HEK293T (cell line): Measurements from ENCODE around the gene OR2F1.
"Not testable (repeated sequence)": the region's sequence is repeated elsewhere in the genome, so short reads cannot be mapped to it uniquely, and the experiment has no call there.

ENCODE experiments used
- CTCF ChIA-PET: fragments of 350-600 bp; formaldehyde crosslinking; extraction: SDS; loops from one replicate; lab custom pipeline; 2021; ENCODE audit warnings: antibody characterized with exemption, inconsistent platforms; lab: Yijun Ruan, JAX
- POLR2A ChIA-PET: fragments of 350-600 bp; formaldehyde crosslinking; extraction: SDS; loops from one replicate; lab custom pipeline; 2020; ENCODE audit warnings: antibody characterized with exemption, inconsistent platforms; lab: Yijun Ruan, JAX
- DNase-seq: peaks from one replicate; pipeline ENCODE4 v3.0.0; 2012; ENCODE audit warnings: mixed read lengths; ENCODE audit errors: extremely low spot score
- ARNT ChIP-seq: fragments of 450-650 bp; IDR thresholded peaks from 2 replicates; pipeline ENCODE4 v1.6.1; 2017; ENCODE audit warnings: mild to moderate bottlenecking
- BHLHE40 ChIP-seq: fragments of 450-650 bp; IDR thresholded peaks from 2 replicates; pipeline ENCODE4 v1.6.1; 2016; ENCODE audit warnings: mild to moderate bottlenecking, moderate library complexity, borderline replicate concordance
- CTBP1 ChIP-seq: fragments of 450-650 bp; IDR thresholded peaks from 2 replicates; pipeline ENCODE4 v1.6.1; 2016; ENCODE audit warnings: borderline replicate concordance
- ELF4 ChIP-seq: fragments of 450-650 bp; IDR thresholded peaks from 2 replicates; pipeline ENCODE4 v1.6.1; 2017; ENCODE audit warnings: antibody characterized with exemption
- FOXA1 ChIP-seq: fragments of 450-650 bp; IDR thresholded peaks from 2 replicates; pipeline ENCODE4 v1.6.1; 2016; ENCODE audit warnings: mild to moderate bottlenecking
- FOXK2 ChIP-seq: fragments of 450-650 bp; IDR thresholded peaks from 2 replicates; pipeline ENCODE4 v1.6.1; 2016; ENCODE audit warnings: mild to moderate bottlenecking
- FOXM1 ChIP-seq: fragments of 450-650 bp; IDR thresholded peaks from 2 replicates; pipeline ENCODE4 v1.6.1; 2017; ENCODE audit warnings: mild to moderate bottlenecking, borderline replicate concordance
- HDGF ChIP-seq: fragments of 450-650 bp; IDR thresholded peaks from 2 replicates; pipeline ENCODE4 v1.6.1; 2017; ENCODE audit warnings: antibody characterized with exemption, borderline replicate concordance
- L3MBTL2 ChIP-seq: fragments of 450-650 bp; conservative IDR thresholded peaks from 2 replicates; pipeline ENCODE4 v1.6.1; 2016; ENCODE audit warnings: mild to moderate bottlenecking
- LEF1 ChIP-seq: fragments of 450-650 bp; IDR thresholded peaks from 2 replicates; pipeline ENCODE4 v1.6.1; 2017; ENCODE audit warnings: mild to moderate bottlenecking, borderline replicate concordance
- NFRKB ChIP-seq: fragments of 450-650 bp; IDR thresholded peaks from 2 replicates; pipeline ENCODE4 v1.6.1; 2016; ENCODE audit warnings: mild to moderate bottlenecking, moderate library complexity
- SP1 ChIP-seq: fragments of 450-650 bp; IDR thresholded peaks from 2 replicates; pipeline ENCODE4 v1.6.1; 2017
- SUZ12 ChIP-seq: fragments of 450-650 bp; IDR thresholded peaks from 2 replicates; pipeline ENCODE4 v1.6.1; 2016; ENCODE audit warnings: mild to moderate bottlenecking
- TARDBP ChIP-seq: fragments of 450-650 bp; IDR thresholded peaks from 2 replicates; pipeline ENCODE4 v1.6.1; 2016
- ZNF384 ChIP-seq: fragments of 450-650 bp; IDR thresholded peaks from 2 replicates; pipeline ENCODE4 v1.6.1; 2016
- TF ChIP-seq, protein P1 (sequence below): fragments of 450-650 bp; IDR thresholded peaks from 2 replicates; pipeline ENCODE4 v1.6.1; 2016

The OR2F1 gene

DNA sequence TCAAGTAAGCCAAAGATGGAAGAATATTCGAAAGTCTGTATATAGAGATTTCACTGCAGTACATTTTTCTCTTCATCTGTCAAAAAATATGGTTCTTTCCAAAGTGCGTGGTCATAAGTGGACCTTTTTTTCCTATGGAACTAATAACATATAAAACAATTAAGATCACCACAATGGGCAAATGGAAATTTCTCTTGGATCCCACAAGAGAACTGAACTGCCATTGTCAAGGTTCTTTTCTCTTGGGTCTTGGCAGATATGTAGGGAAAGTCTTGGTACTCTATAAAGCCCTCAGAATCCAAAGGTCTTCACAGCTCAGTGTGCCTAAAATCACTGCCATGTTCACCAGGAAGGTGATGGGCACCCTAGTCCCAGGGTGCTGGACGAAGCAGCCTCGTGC lies 45.4 kb downstream of the OR2F1 start, which contains the start of gene OR6B1:
Gene OR6B1 (plus strand): TSS at position 301 of the 400 bp plus-strand sequence. CDS start 3,677 bp downstream, outside the sequence.
- TF ChIP-seq FOXA1 = no peak
- TF ChIP-seq, protein P1, sequence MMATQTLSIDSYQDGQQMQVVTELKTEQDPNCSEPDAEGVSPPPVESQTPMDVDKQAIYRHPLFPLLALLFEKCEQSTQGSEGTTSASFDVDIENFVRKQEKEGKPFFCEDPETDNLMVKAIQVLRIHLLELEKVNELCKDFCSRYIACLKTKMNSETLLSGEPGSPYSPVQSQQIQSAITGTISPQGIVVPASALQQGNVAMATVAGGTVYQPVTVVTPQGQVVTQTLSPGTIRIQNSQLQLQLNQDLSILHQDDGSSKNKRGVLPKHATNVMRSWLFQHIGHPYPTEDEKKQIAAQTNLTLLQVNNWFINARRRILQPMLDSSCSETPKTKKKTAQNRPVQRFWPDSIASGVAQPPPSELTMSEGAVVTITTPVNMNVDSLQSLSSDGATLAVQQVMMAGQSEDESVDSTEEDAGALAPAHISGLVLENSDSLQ = no peak
- no peak for TF ChIP-seq BHLHE40
- no peak for TF ChIP-seq CTBP1
- TF ChIP-seq SUZ12 = no peak
- TF ChIP-seq L3MBTL2 = no peak
- TF ChIP-seq SP1 = no peak
- no peak for TF ChIP-seq NFRKB
- no peak for TF ChIP-seq LEF1
- no peak for TF ChIP-seq FOXK2
- no peak for TF ChIP-seq ZNF384
- TF ChIP-seq ARNT = no peak
- TF ChIP-seq HDGF = no peak
- TF ChIP-seq TARDBP = no peak
- no peak for TF ChIP-seq FOXM1
- TF ChIP-seq ELF4 = no peak
- POLR2A ChIA-PET = no interaction called here
- CTCF ChIA-PET = no interaction called here

DNA sequence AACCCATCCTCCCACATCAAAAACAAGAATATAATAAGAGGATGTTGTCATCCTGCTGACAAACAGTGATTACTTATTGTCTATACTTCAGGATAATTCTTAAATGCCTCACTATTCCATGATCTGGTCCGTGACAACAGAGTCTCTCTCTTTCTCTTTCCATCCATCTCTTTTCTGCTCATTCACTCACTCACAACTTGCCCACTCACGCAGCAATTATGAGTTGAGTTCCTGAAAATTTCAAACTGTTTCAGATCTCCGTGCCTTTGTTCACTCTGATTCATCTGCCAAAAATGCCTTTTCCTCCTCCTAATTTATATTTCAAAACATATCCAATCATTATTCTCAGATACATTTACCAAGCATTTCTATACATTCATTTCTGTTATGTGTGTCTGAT lies 46.9 kb downstream of the OR2F1 start:
- DNase-seq = no peak
- ChIA-PET CTCF (no interaction called here), POLR2A (no interaction called here)
- no peak for TF ChIP-seq ZNF384
- no peak for TF ChIP-seq ELF4
- no peak for TF ChIP-seq CTBP1
- TF ChIP-seq LEF1 = no peak
- no peak for TF ChIP-seq ARNT
- no peak for TF ChIP-seq FOXM1

More for the DNA sequence above, 45.4 kb downstream of the OR2F1 start, which contains the start of gene OR6B1:
- no peak for DNase-seq

DNA sequence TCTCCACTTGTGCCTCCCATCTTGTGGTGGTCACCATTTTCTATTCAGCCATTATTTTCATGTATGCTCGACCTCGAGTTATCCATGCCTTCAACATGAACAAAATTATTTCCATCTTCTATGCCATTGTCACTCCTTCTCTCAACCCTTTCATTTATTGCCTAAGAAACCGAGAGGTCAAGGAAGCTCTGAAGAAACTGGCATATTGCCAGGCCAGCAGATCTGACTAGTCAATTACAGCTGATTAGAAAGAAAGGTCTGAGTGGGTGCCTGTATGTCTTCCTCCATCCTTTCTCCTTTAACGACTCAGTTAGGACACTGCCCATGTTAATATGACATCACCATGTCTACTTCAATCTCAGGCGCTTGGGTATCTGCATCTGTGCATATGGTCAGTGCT lies 50.1 kb downstream of the OR2F1 start:
- ChIA-PET POLR2A (no interaction called here), CTCF (no interaction called here)
- no peak for DNase-seq
- no peak for TF ChIP-seq LEF1
- no peak for TF ChIP-seq NFRKB
- no peak for TF ChIP-seq L3MBTL2
- TF ChIP-seq FOXK2 = no peak
- no peak for TF ChIP-seq SP1
- no peak for TF ChIP-seq ZNF384
- no peak for TF ChIP-seq BHLHE40
- no peak for TF ChIP-seq ARNT

DNA sequence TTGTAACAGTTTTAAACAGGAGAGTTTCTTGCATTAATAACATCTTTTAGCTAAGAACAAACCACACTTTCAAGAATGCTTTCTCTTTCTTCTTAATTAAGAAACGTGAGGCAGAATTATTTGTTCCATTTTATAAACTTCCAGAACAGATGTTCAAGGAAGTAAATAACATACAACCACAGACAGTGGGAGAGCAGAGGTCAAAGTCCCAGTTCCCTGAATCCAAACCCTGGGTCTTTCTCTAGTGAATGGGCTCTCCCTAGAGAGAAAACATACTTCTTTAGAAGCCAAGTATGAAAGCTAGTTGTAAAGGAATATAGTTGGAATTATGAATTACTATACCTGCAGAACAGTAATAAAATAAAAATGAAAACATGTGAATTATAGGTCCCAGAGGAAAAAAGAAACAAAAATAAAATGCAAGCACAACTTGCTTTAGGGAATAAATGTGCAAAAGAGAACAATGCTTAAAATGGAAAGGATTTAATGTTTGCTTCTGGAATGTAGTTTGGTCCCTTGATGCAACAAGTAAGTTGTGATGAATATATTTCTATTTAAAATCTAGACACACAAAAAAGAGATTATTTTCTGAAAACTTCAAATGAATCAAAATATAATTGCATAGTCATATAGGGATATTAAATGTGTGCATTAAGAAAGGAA lies 51.5 kb downstream of the OR2F1 start:
- DNase-seq = no peak
- POLR2A ChIA-PET = no interaction called here
- TF ChIP-seq HDGF = no peak
- no peak for TF ChIP-seq ELF4
- no peak for TF ChIP-seq NFRKB
- TF ChIP-seq, protein P1 = no peak
- no peak for TF ChIP-seq LEF1
- no peak for TF ChIP-seq CTBP1
- no peak for TF ChIP-seq TARDBP
- no peak for TF ChIP-seq ARNT
- no peak for TF ChIP-seq SP1
- TF ChIP-seq SUZ12 = no peak
- TF ChIP-seq BHLHE40 = no peak
- TF ChIP-seq FOXA1 = no peak
- CTCF ChIA-PET = no interaction called here

DNA sequence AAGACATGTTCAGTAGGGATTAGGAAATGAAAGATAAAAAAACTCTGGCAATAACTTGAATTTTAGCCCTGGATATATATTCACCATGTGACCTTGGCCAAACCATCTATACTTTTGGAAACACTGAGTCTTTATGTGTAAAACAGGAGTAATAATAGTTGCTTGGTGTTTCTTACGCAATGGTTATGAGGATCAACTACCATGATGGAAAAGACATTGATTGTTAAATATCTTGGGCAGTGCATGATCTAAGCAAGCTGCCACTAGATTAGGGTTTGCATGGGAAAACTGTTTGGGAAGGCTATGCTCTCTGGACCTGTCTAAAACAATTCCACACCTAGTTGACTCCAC lies 52.0 kb downstream of the OR2F1 start:
- ChIA-PET POLR2A (no interaction called here), CTCF (no interaction called here)
- no peak for DNase-seq
- TF ChIP-seq ARNT = no peak
- no peak for TF ChIP-seq HDGF
- no peak for TF ChIP-seq LEF1
- TF ChIP-seq TARDBP = no peak
- TF ChIP-seq L3MBTL2 = no peak
- TF ChIP-seq CTBP1 = no peak
- TF ChIP-seq FOXM1 = no peak
- TF ChIP-seq ELF4 = no peak
- TF ChIP-seq ZNF384 = no peak
- TF ChIP-seq BHLHE40 = no peak
- TF ChIP-seq SP1 = no peak
- TF ChIP-seq SUZ12 = no peak
- TF ChIP-seq, protein P1 = no peak
- TF ChIP-seq FOXK2 = no peak
- no peak for TF ChIP-seq NFRKB

DNA sequence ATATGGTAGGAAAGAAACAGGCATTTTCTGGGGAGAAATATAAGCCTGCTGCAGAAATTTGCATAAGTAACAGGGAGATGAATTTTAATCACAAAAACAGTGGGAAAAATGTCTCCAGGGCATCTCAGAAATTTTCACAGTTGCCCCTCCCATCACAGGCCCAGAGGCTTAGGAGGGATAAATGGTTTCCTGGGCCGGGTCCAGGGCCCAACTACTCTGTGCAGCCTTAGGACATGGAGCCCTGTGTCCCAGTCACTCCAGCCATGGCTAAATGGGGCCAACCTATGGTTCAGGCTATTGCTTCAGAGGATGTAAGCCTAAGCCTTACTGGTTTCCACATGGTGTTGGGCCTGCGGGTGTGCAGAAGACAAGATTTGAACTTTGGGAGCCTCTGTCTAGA lies 54.7 kb downstream of the OR2F1 start:
- POLR2A ChIA-PET = no interaction called here
- CTCF ChIA-PET = no interaction called here
- DNase-seq = no peak
- TF ChIP-seq ZNF384 (no peak), FOXM1 (no peak), ARNT (no peak), HDGF (no peak), FOXK2 (no peak), SUZ12 (no peak), LEF1 (no peak), NFRKB (no peak), CTBP1 (no peak), SP1 (no peak), L3MBTL2 (no peak), FOXA1 (no peak)
- TF ChIP-seq, protein P1 = no peak

DNA sequence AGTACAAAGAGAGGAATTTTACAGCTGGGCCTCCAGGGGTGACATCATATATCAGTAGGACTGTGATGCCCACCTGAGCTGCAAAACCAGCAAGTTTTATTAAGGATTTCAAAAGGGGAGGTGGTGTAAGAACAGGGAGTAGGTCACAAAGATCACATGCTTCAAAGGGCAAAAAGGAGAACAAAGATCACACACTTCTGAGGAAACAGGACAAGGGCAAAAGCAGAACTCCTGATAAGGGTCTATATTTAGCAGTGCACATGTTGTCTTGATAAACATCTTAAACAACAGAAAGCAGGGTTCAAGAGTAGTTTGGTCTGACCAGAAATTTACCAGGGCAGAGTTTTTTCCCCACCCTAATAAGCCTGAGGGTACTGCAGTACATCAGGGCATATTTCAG lies 55.4 kb downstream of the OR2F1 start:
- POLR2A ChIA-PET, DNase-seq, CTCF ChIA-PET: not testable (repeated sequence)

DNA sequence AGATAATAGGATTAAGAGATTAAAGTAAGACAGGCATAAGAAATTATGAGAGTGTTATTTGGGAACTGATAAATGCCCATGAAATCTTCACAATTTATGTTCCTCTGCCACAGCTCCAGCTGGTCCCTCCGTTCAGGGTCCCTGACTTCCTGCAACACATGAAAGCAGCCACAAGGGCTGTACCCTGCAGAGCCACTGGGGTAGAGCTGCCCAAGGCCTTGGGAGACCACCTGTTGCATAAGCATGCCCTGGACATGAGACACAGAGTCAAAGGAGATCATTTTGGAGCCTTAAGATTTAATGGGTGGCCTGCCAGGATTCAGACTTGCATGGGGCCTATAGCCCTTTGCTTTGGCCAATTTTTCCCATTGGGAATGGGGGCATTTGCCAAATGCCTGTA lies 56.2 kb downstream of the OR2F1 start:
- CTCF ChIA-PET = not testable (repeated sequence)

More for the DNA sequence above, 56.2 kb downstream of the OR2F1 start:
- POLR2A ChIA-PET, DNase-seq: not testable (repeated sequence)
